ENCODE measurements around the gene MCFD2. TPM values are rescaled to one million over a fixed set of nuclear protein-coding genes. Genes with fewer than 3 reads are reported as not detected.

MCFD2 gene
- total and polyA plus RNA-seq, 4 donors: 56.8 to 82.8 (median 70.4) TPM

GRCh38 chr2:46854260-46854659, 61.3 kb downstream of the MCFD2 start:
- Histone ChIP-seq H3K36me3 (ENCODE audit: control insufficient read depth, insufficient read depth, low read length) (no peaks in the 10 kb centered on the region), H3K4me1 (ENCODE audit: control insufficient read depth, insufficient read depth, low read length) (peaks cover 11% of the 10 kb centered on the region), H3K27ac (ENCODE audit: low read depth, low read length) (no peak overlapping the region), H3K27me3 (ENCODE audit: control insufficient read depth, insufficient read depth, low read length) (no peaks in the 10 kb centered on the region), H3K4me3 (ENCODE audit: low read depth, low read length) (no peak overlapping the region), H3K9me3 (ENCODE audit: control insufficient read depth, insufficient read depth, low read length) (no peaks in the 10 kb centered on the region)
- WGBS (ENCODE audit: insufficient coverage): 50% methylated on average over 2 of the region's 3 CpGs
- no peak for DNase-seq (ENCODE audit: low read depth in 4 of 6, low spot score in 6 of 6)

- Histone ChIP-seq H3K4me3 (ENCODE audit: low read depth, low read length) (no peak overlapping the region), H3K4me1 (ENCODE audit: control insufficient read depth, insufficient read depth, low read length) (peaks cover 26% of the 10 kb centered on the region), H3K36me3 (ENCODE audit: control insufficient read depth, insufficient read depth, low read length) (no peaks in the 10 kb centered on the region), H3K27ac (ENCODE audit: low read depth, low read length) (no peak overlapping the region), H3K9me3 (ENCODE audit: control insufficient read depth, insufficient read depth, low read length) (no peaks in the 10 kb centered on the region), H3K27me3 (ENCODE audit: control insufficient read depth, insufficient read depth, low read length) (no peaks in the 10 kb centered on the region)
- no peak for DNase-seq (ENCODE audit: low read depth in 4 of 6, low spot score in 6 of 6)
- WGBS (ENCODE audit: insufficient coverage): no CpG with 5 or more reads among the region's 1 CpG
Observed at GRCh38 chr2:46852598-46852997, 63.0 kb downstream of the MCFD2 start.

- H3K27ac ChIP-seq (ENCODE audit: low read depth, low read length): no peak overlapping the region
Observed at GRCh38 chr2:46852124-46852523, 63.5 kb downstream of the MCFD2 start.

More at GRCh38 chr2:46852124-46852523, 63.5 kb downstream of the MCFD2 start:
- no peak overlapping the region for H3K4me3 ChIP-seq (ENCODE audit: low read depth, low read length)
- peaks cover 31% of the 10 kb centered on the region for H3K4me1 ChIP-seq (ENCODE audit: control insufficient read depth, insufficient read depth, low read length)
- 85% methylated on average over 9 of the region's 9 CpGs for WGBS (ENCODE audit: insufficient coverage)
- H3K36me3 ChIP-seq (ENCODE audit: control insufficient read depth, insufficient read depth, low read length): peaks cover 1% of the 10 kb centered on the region
- no peak for DNase-seq (ENCODE audit: low read depth in 4 of 6, low spot score in 6 of 6)
- H3K9me3 ChIP-seq (ENCODE audit: control insufficient read depth, insufficient read depth, low read length): no peaks in the 10 kb centered on the region
- no peaks in the 10 kb centered on the region for H3K27me3 ChIP-seq (ENCODE audit: control insufficient read depth, insufficient read depth, low read length)

Small RNA genes lying within 50 kb of the gene (small RNA-seq; reads per million reads assigned to genes)
- not detected for gene AC093732.2 (ENCODE audit: low replicate concordance)

Other genes starting within 250 kb of the MCFD2 start
- 10 to 100 TPM; 25.5 to 54.9 TPM for gene SOCS5, start 216.5 kb downstream of the MCFD2 start, total RNA-seq
- 10 to 100 TPM; 23.8 to 27.3 TPM for gene SOCS5, start 216.5 kb downstream of the MCFD2 start, polyA plus RNA-seq (ENCODE audit: insufficient read length in 2 of 2)
- gene TTC7A, start 25.4 kb upstream of the MCFD2 start, total RNA-seq: 10 to 100 TPM; 10.0 to 10.7 TPM
- 10 to 100 TPM; 15.2 to 17.3 TPM for gene TTC7A, start 25.4 kb upstream of the MCFD2 start, polyA plus RNA-seq (ENCODE audit: insufficient read length in 2 of 2)
- gene STPG4, start 239.5 kb upstream of the MCFD2 start, total RNA-seq: under 1 TPM in 1 of 2 donors, not detected in 1; 0.44 TPM
- under 1 TPM; 0.35 to 0.74 TPM for gene STPG4, start 239.5 kb upstream of the MCFD2 start, polyA plus RNA-seq (ENCODE audit: insufficient read length in 2 of 2)